ENCODE data around the gene PTPRN2. TPM values are rescaled to one million over a fixed set of nuclear protein-coding genes. Genes with fewer than 3 reads are reported as not detected.

The PTPRN2 gene
- total and polyA plus RNA-seq, 2 experiments from 2014 or later = 0.28 TPM; not detected in 1

DNA sequence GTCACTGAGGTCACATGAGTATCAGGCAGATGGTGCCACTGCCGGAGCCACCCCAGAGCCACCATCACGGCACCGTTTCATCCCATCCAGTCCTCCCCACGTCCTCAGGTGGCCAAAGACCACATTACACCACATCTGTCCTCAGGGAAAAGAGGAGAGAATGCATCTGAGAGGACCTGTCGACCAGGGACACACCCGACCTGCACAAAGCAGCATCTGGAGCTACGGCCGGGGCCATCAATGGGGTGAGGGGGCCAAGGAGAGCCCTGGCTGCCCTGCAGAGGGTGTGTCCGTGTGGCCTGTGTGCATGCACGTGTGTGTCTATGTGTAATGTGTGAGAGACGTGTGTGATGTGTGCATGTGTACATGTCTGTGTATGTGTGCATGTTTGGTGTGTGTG is 770.2 kb downstream of the PTPRN2 start:
- H3K36me3 ChIP-seq = no peaks in the 10 kb centered on the region
- H3K9me3 ChIP-seq (ENCODE audit: low read depth) = no peaks in the 10 kb centered on the region
- no peaks in the 10 kb centered on the region for H3K4me1 ChIP-seq (ENCODE audit: low read depth)
- DNase-seq (ENCODE audit: low read depth in 1 of 2, low spot score in 1 of 2) = no peak
- no peak for TF ChIP-seq CTCF (IDR thresholded peaks at IDR 0.05; ENCODE audit: low read depth, low read length)
- H3K27me3 ChIP-seq = no peaks in the 10 kb centered on the region
- H3K27ac ChIP-seq = no peak overlapping the region
- H3K4me3 ChIP-seq = no peak overlapping the region

DNA sequence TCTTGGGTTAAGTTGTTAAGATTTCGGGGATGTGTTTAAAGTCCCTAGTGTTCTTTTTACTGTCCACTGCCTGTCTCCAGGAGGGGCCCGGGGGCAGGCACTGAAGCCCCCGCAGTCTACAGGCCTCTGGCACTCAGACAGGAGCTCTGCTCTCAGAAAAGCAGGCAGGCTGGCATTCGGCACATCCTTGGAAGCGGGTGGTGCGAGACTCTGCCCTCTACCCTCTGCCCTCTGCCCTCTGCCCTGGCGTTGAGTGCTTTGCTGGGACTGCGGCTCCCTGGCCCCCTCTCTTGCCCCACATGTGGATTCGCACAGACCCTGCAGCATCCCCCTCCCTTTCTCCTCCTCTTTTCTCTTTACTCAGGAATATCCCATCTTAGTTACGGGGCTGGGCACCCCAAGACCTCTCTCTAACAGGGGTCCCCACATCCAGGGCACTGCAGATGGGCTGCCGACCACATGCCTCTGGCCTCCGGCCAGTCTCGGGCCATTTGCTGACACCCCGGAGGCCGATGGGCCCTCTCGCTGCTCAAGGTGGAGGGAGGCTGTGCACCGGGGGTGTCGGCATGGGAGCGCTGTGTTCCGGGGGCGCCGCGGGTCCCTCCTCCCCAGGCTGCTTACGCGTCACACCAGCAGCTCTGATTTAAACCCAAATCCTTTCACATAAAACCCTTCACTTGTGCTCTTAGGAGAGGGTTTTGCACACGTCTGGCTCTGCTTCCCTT is 770.9 kb downstream of the PTPRN2 start:
- H3K27me3 ChIP-seq = no peaks in the 10 kb centered on the region
- no peak overlapping the region for H3K27ac ChIP-seq
- H3K4me3 ChIP-seq = no peak overlapping the region
- H3K9me3 ChIP-seq (ENCODE audit: low read depth) = no peaks in the 10 kb centered on the region
- DNase-seq (ENCODE audit: low read depth in 1 of 2, low spot score in 1 of 2) = no peak
- TF ChIP-seq CTCF (IDR thresholded peaks at IDR 0.05; ENCODE audit: low read depth, low read length) = no peak
- H3K36me3 ChIP-seq = no peaks in the 10 kb centered on the region
- no peaks in the 10 kb centered on the region for H3K4me1 ChIP-seq (ENCODE audit: low read depth)

DNA sequence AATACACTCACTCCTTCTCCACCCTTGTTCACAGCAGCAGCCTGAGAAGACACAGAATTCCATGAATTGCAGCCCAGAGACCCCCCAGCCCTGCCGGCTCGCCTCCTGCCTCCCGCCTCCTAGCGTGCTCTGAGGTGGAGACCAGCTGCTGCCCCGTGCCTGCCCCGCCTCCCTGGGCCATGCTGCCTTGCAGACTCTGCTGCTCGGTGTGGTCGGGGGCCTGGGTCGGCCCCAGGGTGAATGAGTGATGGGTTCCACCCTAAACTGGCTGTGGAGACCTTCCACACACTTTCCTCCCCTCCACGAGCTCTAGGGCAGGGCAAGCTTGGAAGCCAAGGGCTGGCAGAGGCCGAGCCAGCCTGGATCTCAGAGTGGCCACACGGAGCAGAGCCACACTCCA is 771.5 kb downstream of the PTPRN2 start:
- H3K27ac ChIP-seq = no peak overlapping the region
- H3K4me3 ChIP-seq = no peak overlapping the region
- no peak for TF ChIP-seq CTCF (IDR thresholded peaks at IDR 0.05; ENCODE audit: low read depth, low read length)
- no peaks in the 10 kb centered on the region for H3K27me3 ChIP-seq
- DNase-seq (ENCODE audit: low read depth in 1 of 2, low spot score in 1 of 2) = no peak
- no peaks in the 10 kb centered on the region for H3K4me1 ChIP-seq (ENCODE audit: low read depth)
- no peaks in the 10 kb centered on the region for H3K9me3 ChIP-seq (ENCODE audit: low read depth)
- H3K36me3 ChIP-seq = no peaks in the 10 kb centered on the region

DNA sequence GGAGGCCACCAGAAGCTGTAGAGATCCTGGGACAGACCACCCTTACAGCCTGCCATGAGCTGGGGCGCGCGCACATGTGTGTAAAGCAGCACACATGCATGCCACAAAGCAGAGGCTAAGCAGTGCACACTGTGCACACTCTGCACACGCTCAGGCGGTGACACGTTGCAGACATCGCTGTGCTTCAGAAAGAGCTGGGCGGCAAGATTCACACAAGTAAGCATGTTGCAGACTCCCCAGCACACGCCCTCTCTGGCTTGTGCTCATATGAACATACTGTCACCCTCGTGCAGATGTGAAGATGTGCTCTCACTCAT is 772.0 kb downstream of the PTPRN2 start:
- TF ChIP-seq CTCF (IDR thresholded peaks at IDR 0.05; ENCODE audit: low read depth, low read length) = no peak
- no peak overlapping the region for H3K27ac ChIP-seq
- H3K36me3 ChIP-seq = no peaks in the 10 kb centered on the region
- H3K27me3 ChIP-seq = no peaks in the 10 kb centered on the region
- no peak overlapping the region for H3K4me3 ChIP-seq
- H3K9me3 ChIP-seq (ENCODE audit: low read depth) = no peaks in the 10 kb centered on the region
- DNase-seq (ENCODE audit: low read depth in 1 of 2, low spot score in 1 of 2) = no peak
- no peaks in the 10 kb centered on the region for H3K4me1 ChIP-seq (ENCODE audit: low read depth)

- no peaks in the 10 kb centered on the region for H3K9me3 ChIP-seq (ENCODE audit: low read depth)
- H3K4me3 ChIP-seq = no peak overlapping the region
- no peaks in the 10 kb centered on the region for H3K27me3 ChIP-seq
- no peak for DNase-seq (ENCODE audit: low read depth in 1 of 2, low spot score in 1 of 2)
- TF ChIP-seq CTCF (IDR thresholded peaks at IDR 0.05; ENCODE audit: low read depth, low read length) = no peak
- H3K4me1 ChIP-seq (ENCODE audit: low read depth) = no peaks in the 10 kb centered on the region
- H3K27ac ChIP-seq = no peak overlapping the region
- H3K36me3 ChIP-seq = no peaks in the 10 kb centered on the region
Observed at GRCh38 chr7:157814931-157815705, 772.5 kb downstream of the PTPRN2 start.

All from cardiac muscle cell (in vitro differentiated cells and primary cell).